ENCODE results near the gene SLC19A2. TPM values are rescaled to one million over a fixed set of nuclear protein-coding genes. Genes with fewer than 3 reads are reported as not detected.

SLC19A2 gene
- total RNA-seq, 1 donor from 2014 or later: 6.1 TPM

DNA sequence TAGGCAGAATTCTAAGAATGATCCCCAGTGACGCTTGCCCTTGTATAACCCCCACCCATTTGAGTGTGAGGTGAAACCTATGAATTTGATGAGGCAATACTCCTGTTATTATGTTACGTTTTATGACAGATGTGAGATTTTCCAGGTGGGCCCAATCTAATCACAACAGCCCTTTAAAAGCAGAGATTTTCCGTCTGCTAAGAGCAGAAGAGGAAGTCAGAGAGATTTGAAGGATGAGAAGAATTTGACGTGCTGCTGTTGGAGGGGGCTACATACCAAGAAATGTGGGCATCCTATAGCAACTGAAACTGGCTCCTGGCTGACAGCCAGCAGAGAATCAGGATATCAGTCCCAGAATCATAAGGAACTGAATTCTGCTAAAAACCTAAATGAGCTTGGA lies 2.4 kb upstream of the SLC19A2 start:
- Mint-ChIP-seq H3K27me3 (ENCODE audit: unreplicated experiment) (peaks cover 8% of the 10 kb centered on the region), H3K4me3 (ENCODE audit: unreplicated experiment) (no peak overlapping the region), H3K36me3 (ENCODE audit: low read depth, unreplicated experiment) (no peaks in the 10 kb centered on the region), H3K27ac (ENCODE audit: unreplicated experiment) (no peak overlapping the region), H3K9me3 (ENCODE audit: unreplicated experiment) (no peaks in the 10 kb centered on the region), H3K4me1 (ENCODE audit: unreplicated experiment) (peaks cover 36% of the 10 kb centered on the region)
- no peak for DNase-seq (ENCODE audit: low spot score)
- TF ChIP-seq CTCF (IDR thresholded peaks at IDR 0.05; ENCODE audit: unreplicated experiment): no peak

DNA sequence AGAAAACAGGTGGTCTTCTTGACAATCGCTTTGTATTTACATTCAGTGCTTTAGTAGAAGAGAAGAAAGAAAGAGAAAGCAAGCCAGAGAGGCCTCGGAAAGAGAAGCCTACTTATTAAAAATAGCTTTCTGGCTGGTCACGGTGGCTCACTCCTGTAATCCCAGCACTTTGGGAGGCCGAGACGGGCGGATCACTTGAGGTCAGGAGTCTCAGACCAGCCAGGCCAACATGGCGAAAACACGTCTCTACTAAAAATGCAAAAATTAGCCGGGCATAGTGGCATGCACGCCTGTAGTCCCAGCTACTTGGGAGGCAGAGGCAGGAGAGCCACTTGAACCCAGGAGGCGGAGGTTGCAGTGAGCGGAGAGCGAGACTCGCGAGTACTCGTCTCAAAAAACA lies 1.8 kb upstream of the SLC19A2 start:
- Mint-ChIP-seq H3K27ac (ENCODE audit: unreplicated experiment) (no peak overlapping the region), H3K4me1 (ENCODE audit: unreplicated experiment) (peaks cover 36% of the 10 kb centered on the region), H3K4me3 (ENCODE audit: unreplicated experiment) (no peak overlapping the region), H3K27me3 (ENCODE audit: unreplicated experiment) (peaks cover 8% of the 10 kb centered on the region), H3K36me3 (ENCODE audit: low read depth, unreplicated experiment) (no peaks in the 10 kb centered on the region), H3K9me3 (ENCODE audit: unreplicated experiment) (no peaks in the 10 kb centered on the region)
- no peak for TF ChIP-seq CTCF (IDR thresholded peaks at IDR 0.05; ENCODE audit: unreplicated experiment)
- no peak for DNase-seq (ENCODE audit: low spot score)

DNA sequence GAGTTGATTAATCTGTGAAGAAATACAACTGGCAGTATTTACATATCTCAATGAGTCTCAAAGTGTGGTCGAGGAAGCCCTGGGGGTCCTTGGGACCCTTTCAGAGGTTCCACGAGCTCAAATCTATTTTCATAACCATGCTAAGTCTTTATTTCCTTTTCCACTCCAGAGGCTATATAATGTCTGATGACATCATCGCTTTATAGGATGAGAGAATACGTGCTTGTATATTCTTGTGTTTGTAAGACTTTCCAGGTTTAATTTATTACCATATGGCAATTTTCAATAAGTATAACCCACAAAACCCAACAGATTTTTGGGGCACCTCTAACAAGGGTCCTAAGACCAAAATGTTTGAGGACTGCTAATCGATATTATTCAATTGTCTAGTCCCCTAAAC lies 1.4 kb upstream of the SLC19A2 start:
- peaks cover 8% of the 10 kb centered on the region for H3K27me3 Mint-ChIP-seq (ENCODE audit: unreplicated experiment)
- H3K27ac Mint-ChIP-seq (ENCODE audit: unreplicated experiment): peak overlapping the region; percentile 99
- no peak for DNase-seq (ENCODE audit: low spot score)
- H3K9me3 Mint-ChIP-seq (ENCODE audit: unreplicated experiment): no peaks in the 10 kb centered on the region
- TF ChIP-seq CTCF (IDR thresholded peaks at IDR 0.05; ENCODE audit: unreplicated experiment): no peak
- peaks cover 36% of the 10 kb centered on the region for H3K4me1 Mint-ChIP-seq (ENCODE audit: unreplicated experiment)
- H3K4me3 Mint-ChIP-seq (ENCODE audit: unreplicated experiment): peak overlapping the region; percentile 94
- no peaks in the 10 kb centered on the region for H3K36me3 Mint-ChIP-seq (ENCODE audit: low read depth, unreplicated experiment)

GRCh38 chr1:169486281-169487051 lies 722 bp upstream of the SLC19A2 start:
- no peak for TF ChIP-seq CTCF (IDR thresholded peaks at IDR 0.05; ENCODE audit: unreplicated experiment)
- Mint-ChIP-seq H3K27me3 (ENCODE audit: unreplicated experiment) (peaks cover 8% of the 10 kb centered on the region), H3K9me3 (ENCODE audit: unreplicated experiment) (no peaks in the 10 kb centered on the region), H3K36me3 (ENCODE audit: low read depth, unreplicated experiment) (no peaks in the 10 kb centered on the region), H3K27ac (ENCODE audit: unreplicated experiment) (peak overlapping the region; percentile 99), H3K4me3 (ENCODE audit: unreplicated experiment) (peak overlapping the region; percentile 94), H3K4me1 (ENCODE audit: unreplicated experiment) (peaks cover 36% of the 10 kb centered on the region)
- no peak for DNase-seq (ENCODE audit: low spot score)

DNA sequence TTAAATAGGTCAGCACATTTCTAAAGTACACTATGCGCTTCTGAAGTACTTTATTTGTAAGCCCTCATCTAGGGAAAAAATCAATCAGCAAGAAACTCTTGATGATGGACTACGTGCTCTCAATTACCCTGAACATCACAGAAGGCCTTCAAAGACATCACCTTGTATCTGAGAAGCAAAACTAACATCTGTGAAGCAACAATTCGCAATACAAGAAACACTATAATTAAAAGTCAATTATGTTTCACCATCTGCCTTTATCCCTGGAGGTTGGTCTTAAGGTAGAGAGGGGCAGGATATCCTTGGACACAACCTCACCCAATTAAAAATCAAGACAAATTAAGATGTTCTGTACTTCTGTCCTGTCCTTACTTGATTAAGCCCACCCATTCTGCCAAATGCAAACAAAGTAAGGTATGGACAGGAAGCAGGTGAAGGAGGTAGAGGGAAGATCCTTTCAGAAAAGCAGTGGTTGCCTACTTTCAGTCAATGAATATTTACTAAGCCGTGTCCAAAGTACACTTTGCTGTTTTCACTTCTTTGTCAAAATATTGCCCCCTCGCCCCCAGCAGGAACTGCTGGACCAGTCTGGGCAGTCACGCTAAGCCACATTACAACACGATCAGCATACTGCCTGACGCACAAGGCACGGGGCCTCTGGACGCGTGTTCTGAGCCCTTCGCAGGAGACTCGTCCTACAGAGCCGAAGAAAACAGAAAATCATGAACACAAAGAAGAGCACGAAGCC lies 887 bp downstream of the SLC19A2 start:
- H3K36me3 Mint-ChIP-seq (ENCODE audit: low read depth, unreplicated experiment): no peaks in the 10 kb centered on the region
- H3K4me1 Mint-ChIP-seq (ENCODE audit: unreplicated experiment): peaks cover 36% of the 10 kb centered on the region
- no peak for TF ChIP-seq CTCF (IDR thresholded peaks at IDR 0.05; ENCODE audit: unreplicated experiment)
- H3K27me3 Mint-ChIP-seq (ENCODE audit: unreplicated experiment): peaks cover 8% of the 10 kb centered on the region
- peak overlapping the region; percentile 90 for H3K27ac Mint-ChIP-seq (ENCODE audit: unreplicated experiment)
- no peak for DNase-seq (ENCODE audit: low spot score)
- no peaks in the 10 kb centered on the region for H3K9me3 Mint-ChIP-seq (ENCODE audit: unreplicated experiment)
- peak overlapping the region; percentile 97 for H3K4me3 Mint-ChIP-seq (ENCODE audit: unreplicated experiment)

All from endothelial cell (in vitro differentiated cells).